Peyer's patch (tissue), 4 donors: ENCODE results near the gene MYH10. TPM values are rescaled to one million over a fixed set of nuclear protein-coding genes. Genes with fewer than 3 reads are reported as not detected.

Experiments
- DNase-seq, 3 donors: peaks; one replicate each; pipeline ENCODE4 v3.0.0-alpha.2; 2017 to 2019
- H3K27ac ChIP-seq, 4 donors: fragments of 200-600 bp; sonication (generic); one replicate each; pipeline ENCODE4 v1.5.1; 2016 to 2019
- H3K27me3 ChIP-seq, 2 donors: fragments of 200-600 bp; sonication (generic); one replicate each; pipeline ENCODE4 v1.5.1; 2019
- H3K36me3 ChIP-seq, 3 donors: fragments of 200-600 bp; sonication (generic); one replicate each; pipeline ENCODE4 v1.5.1; 2016 to 2019
- H3K4me1 ChIP-seq, 4 donors: fragments of 200-600 bp; sonication (generic); one replicate each; pipeline ENCODE4 v1.5.1; 2016 to 2019
- H3K4me3 ChIP-seq, 4 donors: fragments of 200-600 bp; sonication (generic); 1 replicate in 3 of 4; 2 replicates in 1 of 4; pipeline ENCODE4 v1.5.1; 2016 to 2019; ENCODE audit warnings: mild to moderate bottlenecking in 1 of 4
- H3K9me3 ChIP-seq, 4 donors: fragments of 200-600 bp; sonication (generic); one replicate each; pipeline ENCODE4 v1.5.1; 2016 to 2019; ENCODE audit warnings: mild to moderate bottlenecking in 1 of 4
- POLR2A ChIP-seq, 2 donors: fragments of 450-650 bp; IDR thresholded peaks; one replicate each; pipeline ENCODE4 v1.5.1; 2017; ENCODE audit warnings: antibody characterized with exemption in 2 of 2, mild to moderate bottlenecking in 2 of 2, moderate library complexity in 2 of 2
- total RNA-seq, 4 donors: library from RNA; depleted of rRNA; stranded (reverse); fragments of >200 nt; gene quantifications; one replicate each; pipeline ENCODE4 v1.1.0, GENCODE V29; 2016
- TF ChIP-seq, protein P1 (sequence below), 6 experiments: fragments of 450-650 bp in 4 of 6; fragments of 200-600 bp in 2 of 6; sonication (generic) in 1 of 6; IDR thresholded peaks; one replicate each; pipeline ENCODE4 v1.5.1; 2017 to 2019; ENCODE audit warnings: antibody characterized with exemption in 6 of 6, mild to moderate bottlenecking in 3 of 6, moderate library complexity in 1 of 6

MYH10 gene
- total RNA-seq, 4 donors from 2014 or later, result 1.2 to 10.7 (median 3.6) TPM

- no peak overlapping the region for H3K27ac ChIP-seq
- TF ChIP-seq, protein P1, sequence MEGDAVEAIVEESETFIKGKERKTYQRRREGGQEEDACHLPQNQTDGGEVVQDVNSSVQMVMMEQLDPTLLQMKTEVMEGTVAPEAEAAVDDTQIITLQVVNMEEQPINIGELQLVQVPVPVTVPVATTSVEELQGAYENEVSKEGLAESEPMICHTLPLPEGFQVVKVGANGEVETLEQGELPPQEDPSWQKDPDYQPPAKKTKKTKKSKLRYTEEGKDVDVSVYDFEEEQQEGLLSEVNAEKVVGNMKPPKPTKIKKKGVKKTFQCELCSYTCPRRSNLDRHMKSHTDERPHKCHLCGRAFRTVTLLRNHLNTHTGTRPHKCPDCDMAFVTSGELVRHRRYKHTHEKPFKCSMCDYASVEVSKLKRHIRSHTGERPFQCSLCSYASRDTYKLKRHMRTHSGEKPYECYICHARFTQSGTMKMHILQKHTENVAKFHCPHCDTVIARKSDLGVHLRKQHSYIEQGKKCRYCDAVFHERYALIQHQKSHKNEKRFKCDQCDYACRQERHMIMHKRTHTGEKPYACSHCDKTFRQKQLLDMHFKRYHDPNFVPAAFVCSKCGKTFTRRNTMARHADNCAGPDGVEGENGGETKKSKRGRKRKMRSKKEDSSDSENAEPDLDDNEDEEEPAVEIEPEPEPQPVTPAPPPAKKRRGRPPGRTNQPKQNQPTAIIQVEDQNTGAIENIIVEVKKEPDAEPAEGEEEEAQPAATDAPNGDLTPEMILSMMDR (IDR thresholded peaks at IDR 0.05), result no peak
- TF ChIP-seq POLR2A (IDR thresholded peaks at IDR 0.05), result no peak
- H3K4me1 ChIP-seq, result no peaks in the 10 kb centered on the region
- no peaks in the 10 kb centered on the region for H3K9me3 ChIP-seq
- DNase-seq, result no peak
- H3K27me3 ChIP-seq, result no peaks in the 10 kb centered on the region
- H3K36me3 ChIP-seq, result no peaks in the 10 kb centered on the region
- no peak overlapping the region for H3K4me3 ChIP-seq
Measured at GRCh38 chr17:8602679-8603078, 27.8 kb downstream of the MYH10 start.

- H3K4me3 ChIP-seq, result no peak overlapping the region
- DNase-seq, result no peak
- H3K9me3 ChIP-seq, result no peaks in the 10 kb centered on the region
Measured at GRCh38 chr17:8599351-8600011, 31.0 kb downstream of the MYH10 start.

GRCh38 chr17:8598913-8599312, 31.6 kb downstream of the MYH10 start:
- H3K9me3 ChIP-seq, result no peaks in the 10 kb centered on the region
- TF ChIP-seq, protein P1 (IDR thresholded peaks at IDR 0.05), result no peak
- TF ChIP-seq POLR2A (IDR thresholded peaks at IDR 0.05), result no peak

More at GRCh38 chr17:8599351-8600011, 31.0 kb downstream of the MYH10 start:
- Histone ChIP-seq H3K27me3 (no peaks in the 10 kb centered on the region), H3K36me3 (no peaks in the 10 kb centered on the region), H3K27ac (no peak overlapping the region), H3K4me1 (no peaks in the 10 kb centered on the region)
- TF ChIP-seq, protein P1 (IDR thresholded peaks at IDR 0.05), result no peak
- TF ChIP-seq POLR2A (IDR thresholded peaks at IDR 0.05), result no peak

GRCh38 chr17:8593830-8594229, 36.7 kb downstream of the MYH10 start:
- no peaks in the 10 kb centered on the region for H3K9me3 ChIP-seq
- no peaks in the 10 kb centered on the region for H3K36me3 ChIP-seq
- no peaks in the 10 kb centered on the region for H3K27me3 ChIP-seq
- H3K4me3 ChIP-seq, result no peak overlapping the region
- no peak for DNase-seq
- no peak overlapping the region for H3K27ac ChIP-seq
- no peaks in the 10 kb centered on the region for H3K4me1 ChIP-seq
- TF ChIP-seq POLR2A (IDR thresholded peaks at IDR 0.05), result no peak
- TF ChIP-seq, protein P1 (IDR thresholded peaks at IDR 0.05), result no peak

More at GRCh38 chr17:8598913-8599312, 31.6 kb downstream of the MYH10 start:
- H3K4me1 ChIP-seq, result no peaks in the 10 kb centered on the region
- no peak for DNase-seq
- no peak overlapping the region for H3K27ac ChIP-seq
- no peaks in the 10 kb centered on the region for H3K36me3 ChIP-seq
- no peak overlapping the region for H3K4me3 ChIP-seq
- no peaks in the 10 kb centered on the region for H3K27me3 ChIP-seq

DNA sequence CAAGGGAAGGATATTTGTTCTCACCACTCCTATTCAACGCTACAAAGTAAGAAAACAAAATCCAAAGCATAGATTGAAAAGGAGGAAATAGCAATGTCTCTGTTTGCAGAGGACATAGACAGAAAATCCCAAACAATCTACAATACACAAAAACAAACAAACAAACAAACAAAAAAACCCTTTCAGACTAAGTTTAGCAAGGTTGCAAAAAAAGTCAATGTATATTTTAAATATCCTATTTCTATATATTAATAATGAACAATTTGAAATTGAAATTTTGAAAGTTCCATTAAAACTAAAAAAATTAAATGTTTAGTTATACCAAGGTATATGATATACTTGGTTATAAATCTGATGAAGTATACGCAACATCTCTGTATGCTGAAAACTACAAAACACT, 37.2 kb downstream of the MYH10 start:
- no peaks in the 10 kb centered on the region for H3K4me1 ChIP-seq
- no peaks in the 10 kb centered on the region for H3K27me3 ChIP-seq
- H3K36me3 ChIP-seq, result no peaks in the 10 kb centered on the region
- H3K4me3 ChIP-seq, result no peak overlapping the region
- H3K27ac ChIP-seq, result no peak overlapping the region
- no peak for DNase-seq
- no peaks in the 10 kb centered on the region for H3K9me3 ChIP-seq
- no peak for TF ChIP-seq POLR2A (IDR thresholded peaks at IDR 0.05)
- TF ChIP-seq, protein P1 (IDR thresholded peaks at IDR 0.05), result no peak
